Measurements from ENCODE around the gene NXN. TPM values are rescaled to one million over a fixed set of nuclear protein-coding genes. Genes with fewer than 3 reads are reported as not detected.

NXN gene
- total and polyA plus RNA-seq, 3 donors from 2014 or later = 22.9 to 26.0 (median 23.0) TPM

GRCh38 chr17:1010586-1010985 lies 31.0 kb upstream of the NXN start:
- no peaks in the 10 kb centered on the region for H3K9me3 ChIP-seq
- 57 to 87% methylated on average over 3 to 14 of the region's 14 CpGs for WGBS, 2 donors
- intact Hi-C loops (cut with DNase I; ENCODE audit: low total_unique reads) = no loop called here
- no peak overlapping the region for H3K4me3 ChIP-seq
- H3K4me1 ChIP-seq = peaks cover 20% of the 10 kb centered on the region
- no peaks in the 10 kb centered on the region for H3K27me3 ChIP-seq
- no peak overlapping the region for H3K27ac ChIP-seq
- TF ChIP-seq CTCF (IDR thresholded peaks at IDR 0.05) (no peak), POLR2A (IDR thresholded peaks at IDR 0.05) (no peak)
- no peak for DNase-seq
- H3K36me3 ChIP-seq (ENCODE audit: low read depth, missing control alignments) = no peaks in the 10 kb centered on the region

GRCh38 chr17:1010086-1010450 lies 30.5 kb upstream of the NXN start:
- WGBS, 2 donors = 60 to 88% methylated on average over 1 to 10 of the region's 10 CpGs

GRCh38 chr17:1009229-1010085 lies 29.9 kb upstream of the NXN start:
- H3K4me1 ChIP-seq = peaks cover 29% of the 10 kb centered on the region
- no peaks in the 10 kb centered on the region for H3K27me3 ChIP-seq
- no peaks in the 10 kb centered on the region for H3K9me3 ChIP-seq
- WGBS, 2 donors = 79 to 80% methylated on average over 16 to 19 of the region's 19 CpGs
- no peak for DNase-seq
- intact Hi-C loops (cut with DNase I; ENCODE audit: low total_unique reads) = no loop called here
- H3K27ac ChIP-seq = no peak overlapping the region
- TF ChIP-seq POLR2A (IDR thresholded peaks at IDR 0.05) (no peak), CTCF (IDR thresholded peaks at IDR 0.05) (no peak)
- no peak overlapping the region for H3K4me3 ChIP-seq
- no peaks in the 10 kb centered on the region for H3K36me3 ChIP-seq (ENCODE audit: low read depth, missing control alignments)

More at GRCh38 chr17:1010086-1010450, 30.5 kb upstream of the NXN start:
- no peaks in the 10 kb centered on the region for H3K36me3 ChIP-seq (ENCODE audit: low read depth, missing control alignments)
- no peaks in the 10 kb centered on the region for H3K27me3 ChIP-seq
- H3K4me3 ChIP-seq = no peak overlapping the region
- H3K9me3 ChIP-seq = no peaks in the 10 kb centered on the region
- H3K27ac ChIP-seq = no peak overlapping the region
- intact Hi-C loops (cut with DNase I; ENCODE audit: low total_unique reads) = no loop called here
- H3K4me1 ChIP-seq = peaks cover 23% of the 10 kb centered on the region
- TF ChIP-seq CTCF (IDR thresholded peaks at IDR 0.05) (no peak), POLR2A (IDR thresholded peaks at IDR 0.05) (no peak)
- DNase-seq = no peak

GRCh38 chr17:1008008-1008761 lies 28.6 kb upstream of the NXN start:
- intact Hi-C loops (cut with DNase I; ENCODE audit: low total_unique reads) = no loop called here
- no peak overlapping the region for H3K4me3 ChIP-seq
- H3K9me3 ChIP-seq = no peaks in the 10 kb centered on the region
- TF ChIP-seq CTCF (IDR thresholded peaks at IDR 0.05) (no peak), POLR2A (IDR thresholded peaks at IDR 0.05) (no peak)
- peak overlapping the region; percentile 59 to 82 for H3K27ac ChIP-seq
- H3K36me3 ChIP-seq (ENCODE audit: low read depth, missing control alignments) = no peaks in the 10 kb centered on the region
- DNase-seq = peak; percentile 55
- peaks cover 38% of the 10 kb centered on the region for H3K4me1 ChIP-seq
- H3K27me3 ChIP-seq = no peaks in the 10 kb centered on the region
- 59 to 64% methylated on average over 13 to 21 of the region's 21 CpGs for WGBS, 2 donors
